Measurements from ENCODE around the gene TRMT1. TPM values are rescaled to one million over a fixed set of nuclear protein-coding genes. Genes with fewer than 3 reads are reported as not detected.

The TRMT1 gene
- total and polyA plus RNA-seq, 2 donors (not counting 1 experiment from before 2014, with no cell fraction given): 91.8 to 281 TPM

GRCh38 chr19:13098277-13099072 is 18.1 kb downstream of the TRMT1 start:
- H3K36me3 ChIP-seq (replicated peaks in 1 of 2; ENCODE audit: control extremely low read depth in 1 of 2, control insufficient read depth in 1 of 2, extremely low read depth in 1 of 2, insufficient read depth in 2 of 2, low read length in 1 of 2): peaks cover 3 to 29% of the 10 kb centered on the region in 2 experiments
- peaks cover 0 to 4% (median 0%) of the 10 kb centered on the region in 3 donors for H3K9me3 ChIP-seq (ENCODE audit: control extremely low read depth in 1 of 3, control insufficient read depth in 2 of 3, insufficient read depth in 1 of 3, low read length in 2 of 3)
- TF ChIP-seq, protein P1, sequence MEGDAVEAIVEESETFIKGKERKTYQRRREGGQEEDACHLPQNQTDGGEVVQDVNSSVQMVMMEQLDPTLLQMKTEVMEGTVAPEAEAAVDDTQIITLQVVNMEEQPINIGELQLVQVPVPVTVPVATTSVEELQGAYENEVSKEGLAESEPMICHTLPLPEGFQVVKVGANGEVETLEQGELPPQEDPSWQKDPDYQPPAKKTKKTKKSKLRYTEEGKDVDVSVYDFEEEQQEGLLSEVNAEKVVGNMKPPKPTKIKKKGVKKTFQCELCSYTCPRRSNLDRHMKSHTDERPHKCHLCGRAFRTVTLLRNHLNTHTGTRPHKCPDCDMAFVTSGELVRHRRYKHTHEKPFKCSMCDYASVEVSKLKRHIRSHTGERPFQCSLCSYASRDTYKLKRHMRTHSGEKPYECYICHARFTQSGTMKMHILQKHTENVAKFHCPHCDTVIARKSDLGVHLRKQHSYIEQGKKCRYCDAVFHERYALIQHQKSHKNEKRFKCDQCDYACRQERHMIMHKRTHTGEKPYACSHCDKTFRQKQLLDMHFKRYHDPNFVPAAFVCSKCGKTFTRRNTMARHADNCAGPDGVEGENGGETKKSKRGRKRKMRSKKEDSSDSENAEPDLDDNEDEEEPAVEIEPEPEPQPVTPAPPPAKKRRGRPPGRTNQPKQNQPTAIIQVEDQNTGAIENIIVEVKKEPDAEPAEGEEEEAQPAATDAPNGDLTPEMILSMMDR (IDR thresholded peaks at IDR 0.05): no peak
- no peak for TF ChIP-seq EZH2 (IDR thresholded peaks at IDR 0.05; ENCODE audit: borderline replicate concordance, insufficient read depth, low read depth, low read length, poor library complexity, severe bottlenecking)
- H3K27ac Mint-ChIP-seq: peak overlapping the region; percentile 98
- no peaks in the 10 kb centered on the region for H3K27me3 ChIP-seq (replicated peaks in 1 of 4; ENCODE audit: control extremely low read depth in 1 of 4, control insufficient read depth in 3 of 4, insufficient read depth in 4 of 4, low read length in 3 of 4)
- H3K4me3 Mint-ChIP-seq: peak overlapping the region; percentile 93
- no peaks in the 10 kb centered on the region for H3K27me3 Mint-ChIP-seq
- peak overlapping the region; percentile 99 for H3K4me2 ChIP-seq (replicated peaks; ENCODE audit: low read depth, low read length, poor library complexity, severe bottlenecking)
- peaks cover 37% of the 10 kb centered on the region for H4K20me1 ChIP-seq (ENCODE audit: control insufficient read depth, insufficient read depth, low read length, poor library complexity, severe bottlenecking)
- H3K9ac ChIP-seq (ENCODE audit: low read length): peak overlapping the region; percentile 84
- no peak overlapping the region for H2AFZ ChIP-seq (ENCODE audit: insufficient read depth, low read depth, low read length, poor library complexity, severe bottlenecking)
- H3K27ac ChIP-seq (ENCODE audit: low read length in 2 of 2): peak overlapping the region; percentile 73 to 83
- DNase-seq (peak; percentile 86), ATAC-seq (ENCODE audit: low read depth) (peak; percentile 1)
- ChIA-PET POLR2A (no interaction called here), CTCF (interaction anchor here (1.3 kb wide), 1 partner anchor 57 kb away, joined by 5 read pairs; no protein-coding TSS in a partner anchor)
- peak overlapping the region; percentile 55 to 96 (median 92) for H3K4me3 ChIP-seq (ENCODE audit: control extremely low read depth in 1 of 5, extremely low read depth in 1 of 5, insufficient read depth in 1 of 5, low read depth in 2 of 5, low read length in 4 of 5)
- peaks cover 32 to 71% of the 10 kb centered on the region in 2 donors for H3K4me1 ChIP-seq (ENCODE audit: control insufficient read depth in 2 of 2, insufficient read depth in 2 of 2, low read length in 2 of 2)
- peaks cover 64% of the 10 kb centered on the region for H3K4me1 Mint-ChIP-seq
- 3% methylated on average over 30 of the region's 58 CpGs for WGBS (ENCODE audit: insufficient coverage)
- H3K9me3 Mint-ChIP-seq (ENCODE audit: insufficient read depth): no peaks in the 10 kb centered on the region
- intact Hi-C loops (cut with micrococcal nuclease): loop anchor here (1.0 kb wide), 1 partner anchor 110 kb away; no protein-coding TSS in a partner anchor
- peaks cover 57% of the 10 kb centered on the region for H3K79me2 ChIP-seq (ENCODE audit: control insufficient read depth, insufficient read depth, low read length)

Measured in B cell (primary cell).